ENCODE data around the gene ENOX1. TPM values are rescaled to one million over a fixed set of nuclear protein-coding genes. Genes with fewer than 3 reads are reported as not detected.

The ENOX1 gene
- total RNA-seq, 2 donors from 2014 or later: 1.3 to 2.4 TPM

GRCh38 chr13:43802511-43802910 is 15.7 kb upstream of the ENOX1 start:
- no peaks in the 10 kb centered on the region for H3K27me3 ChIP-seq
- H3K4me3 ChIP-seq: no peak overlapping the region
- no peak for DNase-seq (ENCODE audit: low spot score)
- no peaks in the 10 kb centered on the region for H3K9me3 ChIP-seq
- TF ChIP-seq CTCF (IDR thresholded peaks at IDR 0.05): no peak
- no peaks in the 10 kb centered on the region for H3K4me1 ChIP-seq
- no peaks in the 10 kb centered on the region for H3K36me3 ChIP-seq
- H3K27ac ChIP-seq: no peak overlapping the region

GRCh38 chr13:43800828-43801227 is 14.1 kb upstream of the ENOX1 start:
- Histone ChIP-seq H3K27me3 (no peaks in the 10 kb centered on the region), H3K27ac (no peak overlapping the region), H3K9me3 (no peaks in the 10 kb centered on the region), H3K4me3 (no peak overlapping the region), H3K4me1 (no peaks in the 10 kb centered on the region), H3K36me3 (no peaks in the 10 kb centered on the region)
- DNase-seq (ENCODE audit: low spot score): no peak
- no peak for TF ChIP-seq CTCF (IDR thresholded peaks at IDR 0.05)

GRCh38 chr13:43799191-43799590 is 12.4 kb upstream of the ENOX1 start:
- H3K4me1 ChIP-seq: no peaks in the 10 kb centered on the region
- TF ChIP-seq CTCF (IDR thresholded peaks at IDR 0.05): no peak
- H3K27me3 ChIP-seq: no peaks in the 10 kb centered on the region
- DNase-seq (ENCODE audit: low spot score): no peak
- no peak overlapping the region for H3K27ac ChIP-seq
- no peak overlapping the region for H3K4me3 ChIP-seq
- no peaks in the 10 kb centered on the region for H3K36me3 ChIP-seq
- H3K9me3 ChIP-seq: no peaks in the 10 kb centered on the region

- no peak for TF ChIP-seq CTCF (IDR thresholded peaks at IDR 0.05)
- Histone ChIP-seq H3K9me3 (no peaks in the 10 kb centered on the region), H3K4me1 (no peaks in the 10 kb centered on the region), H3K4me3 (no peak overlapping the region), H3K36me3 (no peaks in the 10 kb centered on the region), H3K27ac (no peak overlapping the region), H3K27me3 (no peaks in the 10 kb centered on the region)
- no peak for DNase-seq (ENCODE audit: low spot score)
Observed at GRCh38 chr13:43797869-43798268, 11.1 kb upstream of the ENOX1 start.

GRCh38 chr13:43797159-43797558 is 10.4 kb upstream of the ENOX1 start:
- no peak for TF ChIP-seq CTCF (IDR thresholded peaks at IDR 0.05)
- H3K4me3 ChIP-seq: no peak overlapping the region
- H3K27ac ChIP-seq: no peak overlapping the region
- no peaks in the 10 kb centered on the region for H3K9me3 ChIP-seq
- no peaks in the 10 kb centered on the region for H3K36me3 ChIP-seq
- DNase-seq (ENCODE audit: low spot score): no peak
- no peaks in the 10 kb centered on the region for H3K4me1 ChIP-seq
- H3K27me3 ChIP-seq: no peaks in the 10 kb centered on the region

- Histone ChIP-seq H3K4me1 (no peaks in the 10 kb centered on the region), H3K4me3 (no peak overlapping the region), H3K36me3 (no peaks in the 10 kb centered on the region), H3K27ac (no peak overlapping the region), H3K27me3 (no peaks in the 10 kb centered on the region), H3K9me3 (no peaks in the 10 kb centered on the region)
- DNase-seq (ENCODE audit: low spot score): no peak
- no peak for TF ChIP-seq CTCF (IDR thresholded peaks at IDR 0.05)
Observed at GRCh38 chr13:43794416-43794815, 7.6 kb upstream of the ENOX1 start.
